Renal cortical epithelial cell (primary cell): ENCODE data around the gene UGT2B10. TPM values are rescaled to one million over a fixed set of nuclear protein-coding genes. Genes with fewer than 3 reads are reported as not detected.
A peak's percentile ranks its signal among the peaks of the same experiment; 100 is the strongest.

Experiments used
- DNase-seq: peaks from one replicate; pipeline ENCODE4 v3.0.0-alpha.2; 2011; ENCODE audit warnings: low read depth
- total RNA-seq: library from RNA; depleted of rRNA; stranded (reverse); fragments of >200 nt; gene quantifications from 2 replicates; pipeline ENCODE4 v1.2.3, GENCODE V29; 2014

Gene UGT2B10
- total RNA-seq, 1 donor from 2014 or later: not detected

DNA sequence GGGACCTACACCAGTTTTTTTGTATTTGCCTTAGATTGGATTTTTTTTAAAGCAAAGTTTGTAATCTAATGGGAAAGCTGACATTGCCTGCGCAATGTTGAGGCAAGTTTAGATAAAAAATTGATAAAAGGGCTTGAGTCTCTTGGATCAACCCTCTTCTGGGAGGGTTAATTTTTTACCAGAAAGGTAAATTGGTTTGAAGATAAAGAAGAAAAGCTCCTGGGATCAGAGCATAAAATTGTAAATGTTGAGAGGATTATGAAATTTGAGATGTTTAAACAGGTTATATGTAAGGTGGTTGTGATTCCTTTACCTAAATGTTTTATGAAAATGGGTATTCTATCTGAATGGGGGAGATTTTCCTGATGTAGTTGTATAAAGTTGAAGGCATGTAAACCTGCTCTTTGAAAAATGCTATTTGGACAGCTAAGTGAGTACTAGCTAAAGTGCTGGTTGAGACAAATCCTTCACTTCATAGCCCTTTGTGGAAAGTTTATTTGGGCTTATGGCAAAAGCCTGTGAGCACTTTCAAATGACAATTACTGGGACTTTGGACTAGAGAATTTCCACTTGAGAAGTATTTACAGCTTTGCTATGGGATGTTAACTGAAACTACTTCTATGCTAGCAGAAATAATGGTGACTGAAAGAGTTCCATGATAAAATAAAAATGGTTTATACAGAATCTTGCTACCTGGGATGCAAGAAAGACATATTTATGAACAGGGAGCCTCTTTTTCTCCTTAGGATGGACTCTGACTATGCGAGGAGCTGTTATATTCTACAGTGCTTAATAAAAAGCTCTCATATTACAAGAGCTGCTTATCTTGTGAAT lies 56.2 kb downstream of the UGT2B10 start:
- peak; percentile 4 for DNase-seq

DNA sequence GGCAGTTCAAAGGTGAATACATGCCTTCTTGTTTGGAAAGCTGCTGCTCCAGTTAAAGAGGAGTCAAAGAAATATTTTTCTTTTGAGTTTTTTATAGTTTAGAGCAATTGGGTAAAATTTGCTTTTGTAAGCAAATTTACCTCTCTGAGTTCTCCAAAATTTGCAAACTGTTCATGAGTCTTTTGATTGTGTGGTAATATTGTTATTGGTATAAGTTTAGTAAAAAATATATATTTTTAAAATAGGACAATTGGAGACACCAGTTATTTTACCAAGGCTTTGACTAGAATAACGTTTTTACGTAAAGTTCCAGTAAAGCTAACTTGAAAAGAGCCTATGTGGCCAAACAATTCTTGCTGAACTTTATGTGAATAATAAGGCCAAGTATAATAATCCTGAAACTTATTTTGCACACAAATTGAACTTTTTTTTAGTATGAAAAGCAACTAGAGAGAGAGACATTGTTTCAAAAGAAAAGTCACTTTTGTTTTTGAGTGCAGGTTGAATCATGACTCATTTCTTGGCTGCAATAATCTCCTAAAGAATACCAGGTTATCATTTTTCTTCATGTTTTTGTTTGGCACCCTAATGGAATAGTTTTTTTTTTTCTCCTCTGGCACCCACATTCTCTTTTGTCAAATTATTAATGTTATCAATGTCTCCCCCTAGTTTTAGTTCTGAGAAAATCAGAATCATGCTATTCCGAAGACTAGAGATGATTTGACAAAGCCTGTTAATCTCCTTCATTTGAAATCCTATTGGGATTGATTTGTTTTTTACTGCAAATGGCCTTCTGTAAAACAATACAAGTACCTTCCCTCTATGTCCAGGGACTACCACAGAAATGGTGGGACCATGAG lies 57.1 kb downstream of the UGT2B10 start:
- peak; percentile 2 for DNase-seq

DNA sequence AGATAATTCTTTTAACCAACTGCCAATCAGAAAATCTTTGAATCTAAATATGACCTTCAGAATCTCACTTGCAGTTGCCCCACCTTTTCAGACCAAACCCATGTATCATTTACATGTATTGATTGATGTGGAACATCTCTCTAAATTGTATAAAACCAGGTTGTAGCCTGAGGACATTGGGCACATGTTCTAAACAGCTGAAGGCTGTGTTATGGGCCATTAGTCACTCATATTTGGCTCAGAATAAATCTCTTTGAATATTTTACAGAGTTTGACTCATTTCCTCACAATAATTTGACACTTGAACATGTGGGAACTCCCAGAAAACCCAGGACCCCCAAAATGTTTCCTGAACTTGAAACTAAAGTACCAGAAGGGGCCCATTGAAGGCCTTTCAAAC lies 58.7 kb downstream of the UGT2B10 start:
- peak; percentile 11 for DNase-seq

DNA sequence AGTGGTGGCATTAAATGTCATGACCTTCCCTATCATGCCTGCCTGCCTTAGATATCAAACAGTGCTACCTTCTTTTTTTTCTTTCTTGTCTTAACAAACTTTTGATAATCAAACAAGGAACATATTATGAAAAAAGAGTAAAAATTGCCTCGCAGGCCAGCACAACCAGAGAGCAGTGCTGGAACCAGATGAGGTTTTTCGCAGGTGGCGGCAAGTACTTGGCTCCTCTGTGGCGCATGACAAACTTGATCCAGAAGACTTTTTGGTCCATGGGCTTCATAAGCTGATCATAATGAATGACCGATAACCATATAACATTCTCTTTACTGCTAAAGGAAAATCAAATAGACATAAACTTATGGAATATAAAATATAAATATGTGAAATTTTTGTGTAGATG lies 61.8 kb downstream of the UGT2B10 start:
- DNase-seq: no peak

DNA sequence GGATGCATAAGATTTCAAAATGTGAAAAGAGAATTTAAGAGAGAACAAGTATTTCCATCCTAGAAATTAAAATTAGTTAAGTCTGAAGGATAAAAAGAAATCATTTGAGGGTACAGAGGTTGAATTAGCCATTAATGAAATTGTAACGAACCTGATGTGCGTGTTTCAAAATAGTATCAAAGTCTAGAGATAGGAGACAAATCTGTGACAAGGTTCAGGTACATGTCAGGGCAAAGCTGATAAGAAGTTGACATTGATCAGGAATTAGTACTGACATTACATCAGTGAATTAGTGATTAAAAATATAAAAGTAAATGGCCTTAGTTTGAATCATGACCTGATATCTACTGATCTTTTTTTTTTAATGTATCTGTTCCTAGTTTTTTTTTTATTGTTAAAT lies 62.3 kb downstream of the UGT2B10 start:
- DNase-seq: no peak

Other genes starting within 250 kb of the UGT2B10 start
- gene UGT2B17, start 239.7 kb upstream of the UGT2B10 start, total RNA-seq: 0.70 TPM in 1 of 2 replicates, not detected in the other
- 0.10 TPM in 1 of 2 replicates, not detected in the other for gene UGT2B15, start 145.3 kb upstream of the UGT2B10 start, total RNA-seq
- gene UGT2A3, start 135.8 kb downstream of the UGT2B10 start, total RNA-seq: 33.3 and 72.8 TPM in 2 replicates